D721Med (cell line): Measurements from ENCODE around the gene UBE2D1.

Experiments
- DNase-seq: peaks from one replicate; pipeline ENCODE4 v3.0.0; 2011; ENCODE audit warnings: low spot score; ENCODE audit not compliant: insufficient read length
- FAIRE-seq: peaks from 2 replicates; lab custom pipeline; 2011; peaks lifted over from hg19 to GRCh38; lab: Jason Lieb, UNC
- TF ChIP-seq, protein P1 (sequence below): IDR thresholded peaks from 2 replicates; pipeline ENCODE4 v1.5.1; 2012; ENCODE audit warnings: mild to moderate bottlenecking, control low read depth; ENCODE audit not compliant: insufficient read depth; ENCODE audit errors: missing control alignments

UBE2D1 gene

DNA sequence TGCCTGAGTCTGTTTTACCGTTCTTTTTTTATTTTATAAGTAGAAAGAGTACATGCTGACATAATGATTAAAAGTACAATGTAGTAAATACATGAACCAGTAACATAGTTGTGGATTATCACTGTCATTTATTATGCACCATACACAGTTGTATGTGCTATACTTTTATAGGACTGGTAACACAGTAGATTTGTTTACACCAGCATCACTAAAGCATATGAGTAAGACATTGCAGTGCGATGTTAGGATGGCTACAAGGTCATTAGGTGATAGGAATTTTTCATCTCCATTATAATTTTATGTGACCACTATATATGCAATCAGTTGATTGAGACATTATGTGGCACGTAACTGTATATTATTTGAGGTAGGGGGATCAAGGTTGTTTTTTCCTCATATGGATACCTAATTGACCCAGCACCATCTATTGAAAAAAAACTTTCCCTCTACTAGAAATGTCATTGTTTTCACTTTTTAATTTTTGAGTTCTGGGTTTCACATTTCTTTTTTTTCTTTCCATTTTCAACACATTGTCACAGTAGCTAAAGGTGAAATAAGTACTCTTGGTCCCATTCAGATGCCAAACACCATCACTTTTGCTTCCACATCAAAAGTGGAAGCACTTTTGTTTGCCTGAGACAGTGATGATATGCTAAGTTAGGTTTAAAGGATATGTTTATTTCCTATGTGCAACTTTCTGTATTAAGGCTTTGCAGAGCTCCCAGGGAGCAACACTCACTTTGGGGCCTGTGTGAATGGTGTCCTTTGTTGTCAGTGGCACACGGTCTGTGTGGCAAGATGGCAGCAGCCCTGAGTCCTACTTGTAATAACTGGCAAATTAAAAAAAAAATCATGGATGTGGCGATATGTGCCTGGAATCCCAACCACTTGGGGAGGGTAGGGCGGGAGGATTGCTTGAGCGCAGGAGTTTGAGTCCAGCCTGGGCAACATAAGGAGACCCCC, 17.1 kb downstream of the UBE2D1 start:
- TF ChIP-seq, protein P1, sequence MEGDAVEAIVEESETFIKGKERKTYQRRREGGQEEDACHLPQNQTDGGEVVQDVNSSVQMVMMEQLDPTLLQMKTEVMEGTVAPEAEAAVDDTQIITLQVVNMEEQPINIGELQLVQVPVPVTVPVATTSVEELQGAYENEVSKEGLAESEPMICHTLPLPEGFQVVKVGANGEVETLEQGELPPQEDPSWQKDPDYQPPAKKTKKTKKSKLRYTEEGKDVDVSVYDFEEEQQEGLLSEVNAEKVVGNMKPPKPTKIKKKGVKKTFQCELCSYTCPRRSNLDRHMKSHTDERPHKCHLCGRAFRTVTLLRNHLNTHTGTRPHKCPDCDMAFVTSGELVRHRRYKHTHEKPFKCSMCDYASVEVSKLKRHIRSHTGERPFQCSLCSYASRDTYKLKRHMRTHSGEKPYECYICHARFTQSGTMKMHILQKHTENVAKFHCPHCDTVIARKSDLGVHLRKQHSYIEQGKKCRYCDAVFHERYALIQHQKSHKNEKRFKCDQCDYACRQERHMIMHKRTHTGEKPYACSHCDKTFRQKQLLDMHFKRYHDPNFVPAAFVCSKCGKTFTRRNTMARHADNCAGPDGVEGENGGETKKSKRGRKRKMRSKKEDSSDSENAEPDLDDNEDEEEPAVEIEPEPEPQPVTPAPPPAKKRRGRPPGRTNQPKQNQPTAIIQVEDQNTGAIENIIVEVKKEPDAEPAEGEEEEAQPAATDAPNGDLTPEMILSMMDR: no peak
- no peak for DNase-seq
- FAIRE-seq: peak; percentile 67

DNA sequence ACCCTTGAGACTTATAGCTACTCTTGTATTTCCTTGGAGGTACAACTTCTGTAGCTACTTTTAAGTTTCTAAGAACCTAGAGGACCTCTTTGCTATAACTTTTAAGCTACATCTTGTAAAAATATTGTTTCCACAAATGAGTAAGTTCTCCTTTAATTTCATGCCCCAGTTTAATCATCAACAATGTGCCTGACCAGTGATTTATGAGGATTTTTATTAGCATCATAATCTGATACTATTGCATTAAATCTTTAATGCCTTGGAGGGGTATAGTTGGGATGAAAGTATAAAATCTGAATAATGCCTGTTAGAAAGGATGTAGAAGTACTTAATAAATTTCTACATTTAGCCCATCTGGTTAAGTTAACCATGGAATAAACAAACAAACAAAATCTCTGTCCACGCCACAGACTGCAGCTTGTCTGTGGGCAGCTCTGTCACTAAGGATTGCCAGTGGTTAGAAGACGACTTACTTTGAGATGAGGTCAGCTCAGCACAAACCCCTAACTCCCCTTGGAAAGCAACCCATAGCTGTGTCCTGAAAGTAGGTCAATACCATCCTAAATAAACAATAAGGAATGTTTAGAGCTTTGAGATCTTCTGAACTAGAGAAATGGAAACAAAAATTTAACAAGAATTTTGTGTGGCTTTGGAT, 18.3 kb downstream of the UBE2D1 start:
- TF ChIP-seq, protein P1: no peak
- DNase-seq (no peak), FAIRE-seq (peak; percentile 11)

DNA sequence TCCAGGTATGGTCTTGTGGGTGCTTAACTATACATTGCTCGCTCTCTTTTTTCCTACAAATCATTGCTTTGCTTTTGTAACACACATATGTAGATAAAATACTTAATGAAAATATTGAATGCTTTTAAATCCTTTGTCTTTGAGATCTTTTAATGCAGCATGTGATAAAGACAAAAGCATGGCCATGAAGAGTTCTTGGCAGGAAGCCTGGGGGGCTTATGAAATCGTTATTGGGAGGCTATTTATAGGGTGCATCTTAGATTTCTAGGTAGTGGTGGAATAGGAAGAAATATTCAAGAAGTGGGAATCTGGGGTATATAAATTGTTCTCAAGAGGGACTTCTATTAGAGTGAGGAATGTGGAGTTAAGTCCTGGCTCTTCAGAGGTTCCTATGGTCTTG, 21.9 kb downstream of the UBE2D1 start:
- FAIRE-seq: no peak
- TF ChIP-seq, protein P1: no peak
- no peak for DNase-seq

DNA sequence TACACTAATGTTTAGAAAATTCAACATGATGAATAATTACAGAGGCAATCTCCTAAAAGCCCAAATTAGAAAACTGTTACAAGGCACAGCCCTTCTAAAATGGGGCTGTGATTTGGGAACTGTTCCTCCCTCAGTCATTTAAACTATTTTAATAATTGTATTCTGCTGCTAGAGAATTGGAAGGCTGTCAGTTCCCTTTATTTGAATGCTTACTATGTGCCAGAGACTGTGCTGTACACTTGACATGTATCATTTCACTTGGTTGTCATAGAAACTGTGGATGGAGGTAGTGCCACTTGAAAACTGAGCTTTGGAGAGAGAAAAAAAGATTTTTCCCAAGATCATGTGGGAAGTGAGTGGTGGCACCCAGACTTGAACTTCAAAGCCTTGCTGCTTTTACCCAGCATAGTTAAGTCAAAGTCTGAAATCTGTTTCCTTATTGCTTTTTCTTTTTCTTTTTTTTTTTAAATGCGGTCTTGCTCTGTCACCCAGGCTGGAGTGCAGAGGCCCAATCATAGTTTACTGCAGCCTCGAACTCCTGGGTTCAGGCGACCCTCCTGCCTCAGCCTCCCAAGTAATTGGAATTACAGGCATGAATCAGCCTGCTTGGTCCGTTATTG, 23.6 kb downstream of the UBE2D1 start:
- FAIRE-seq (no peak), DNase-seq (no peak)
- TF ChIP-seq, protein P1: no peak

DNA sequence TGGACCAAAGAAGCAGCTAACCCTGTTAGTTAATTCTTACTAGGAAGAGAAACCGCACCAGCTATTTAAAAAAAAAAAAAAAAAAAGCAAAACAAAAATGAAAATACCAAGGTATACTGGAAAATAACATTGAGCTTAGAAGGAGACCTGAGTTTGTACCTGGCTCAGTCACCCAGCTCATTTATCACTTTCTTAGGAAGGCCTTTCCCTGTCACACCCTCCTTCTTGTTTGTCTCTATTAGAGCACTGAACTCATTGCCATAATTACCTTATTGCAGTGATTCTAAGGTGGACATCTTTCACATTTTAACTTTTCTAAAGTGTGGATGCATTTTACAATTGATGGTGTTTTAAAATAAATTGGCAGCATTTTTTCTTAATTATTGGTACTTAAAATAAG, 24.1 kb downstream of the UBE2D1 start:
- DNase-seq: no peak
- TF ChIP-seq, protein P1: no peak
- FAIRE-seq: no peak

DNA sequence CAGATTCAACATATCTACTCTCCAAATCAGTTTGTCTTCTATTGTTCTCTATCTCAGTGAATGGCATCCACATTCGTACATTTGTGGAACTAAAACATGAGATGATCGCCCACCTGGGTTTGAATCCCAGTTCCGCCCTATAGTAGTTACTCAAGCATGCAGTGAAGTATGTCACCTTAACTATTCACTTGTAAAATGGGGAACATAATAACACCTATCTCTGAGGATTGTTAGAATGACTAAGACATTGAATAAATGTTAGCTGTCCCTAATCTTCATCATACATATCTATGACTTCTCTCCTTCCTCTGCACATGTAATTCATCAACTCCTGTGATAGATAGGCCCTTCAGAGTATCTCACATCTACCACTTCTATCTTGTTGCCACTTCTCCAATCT, 24.7 kb downstream of the UBE2D1 start:
- no peak for DNase-seq
- TF ChIP-seq, protein P1: no peak
- FAIRE-seq: no peak
